Kidney capillary endothelial cell (primary cell): Measurements from ENCODE around the gene GGN.
"Not testable (repeated sequence)": the region's sequence is repeated elsewhere in the genome, so short reads cannot be mapped to it uniquely, and the experiment has no call there.

Experiments used
- DNase-seq: peaks from one replicate; pipeline ENCODE4 v3.0.0-alpha.2; 2018; ENCODE audit warnings: low spot score

The GGN gene

GRCh38 chr19:38386971-38387549, 774 bp downstream of the GGN start:
- no peak for DNase-seq

DNA sequence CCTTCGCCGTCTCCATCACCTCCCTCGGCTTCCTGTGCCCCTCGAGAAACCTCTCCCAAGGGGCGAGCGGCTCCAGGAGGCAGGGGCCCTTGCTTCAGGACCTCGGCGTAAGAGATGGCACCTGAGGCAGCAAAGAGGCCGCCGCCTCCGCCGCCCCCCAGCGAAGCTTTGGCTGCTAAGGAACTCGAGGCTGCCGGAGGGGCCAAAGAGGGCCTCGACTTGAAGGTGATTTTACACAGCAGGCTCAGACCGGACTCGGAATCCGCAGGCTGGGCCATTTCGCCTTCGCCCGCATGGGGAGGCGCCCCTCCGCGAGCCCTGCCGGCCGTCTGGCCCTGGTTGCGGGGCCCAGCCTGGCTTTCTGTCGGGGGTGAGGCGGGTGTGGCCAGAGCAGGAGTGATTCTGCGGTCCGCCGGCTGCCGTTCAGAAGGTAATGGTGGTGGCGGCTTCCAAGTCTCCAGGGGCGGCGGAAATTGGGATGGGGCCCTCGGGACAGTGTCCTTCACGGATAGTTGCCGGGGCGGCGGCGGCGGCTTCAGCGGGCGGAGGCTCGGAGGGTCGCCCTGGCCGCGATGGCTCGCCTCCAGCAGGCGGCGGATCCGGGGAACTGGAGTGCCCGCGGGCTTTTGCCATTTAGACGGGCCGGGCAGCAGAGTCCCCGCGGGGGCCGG, 1.4 kb downstream of the GGN start:
- DNase-seq: no peak

GRCh38 chr19:38385804-38386257, 2.0 kb downstream of the GGN start:
- DNase-seq: no peak

GRCh38 chr19:38385057-38385803, 2.6 kb downstream of the GGN start:
- DNase-seq: no peak

GRCh38 chr19:38384209-38385027, 3.4 kb downstream of the GGN start:
- no peak for DNase-seq

GRCh38 chr19:38383743-38384142, 4.1 kb downstream of the GGN start:
- no peak for DNase-seq

GRCh38 chr19:38383184-38383583, 4.7 kb downstream of the GGN start:
- DNase-seq: no peak

DNA sequence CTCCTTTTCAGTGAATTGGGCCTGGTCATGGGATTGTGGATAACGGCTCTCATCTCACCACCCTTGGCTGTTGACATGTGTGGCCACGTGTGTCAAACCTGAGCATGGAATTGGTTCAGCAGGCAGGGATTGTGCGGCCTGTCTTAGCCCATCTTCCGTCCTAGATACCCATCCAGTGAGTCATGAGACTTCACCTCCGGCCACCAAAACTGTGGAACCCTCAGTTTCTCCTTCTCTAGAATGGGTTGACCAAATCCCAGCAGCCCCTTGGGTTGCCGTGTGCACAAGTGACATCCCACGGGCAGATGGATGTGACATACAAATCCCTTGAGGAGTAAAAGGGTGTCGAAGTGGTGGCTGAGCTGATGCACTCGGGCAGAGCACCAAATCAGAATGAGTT, 6.7 kb downstream of the GGN start:
- DNase-seq: no peak

- no peak for DNase-seq
Observed at GRCh38 chr19:38378866-38379265, 9.0 kb downstream of the GGN start.

DNA sequence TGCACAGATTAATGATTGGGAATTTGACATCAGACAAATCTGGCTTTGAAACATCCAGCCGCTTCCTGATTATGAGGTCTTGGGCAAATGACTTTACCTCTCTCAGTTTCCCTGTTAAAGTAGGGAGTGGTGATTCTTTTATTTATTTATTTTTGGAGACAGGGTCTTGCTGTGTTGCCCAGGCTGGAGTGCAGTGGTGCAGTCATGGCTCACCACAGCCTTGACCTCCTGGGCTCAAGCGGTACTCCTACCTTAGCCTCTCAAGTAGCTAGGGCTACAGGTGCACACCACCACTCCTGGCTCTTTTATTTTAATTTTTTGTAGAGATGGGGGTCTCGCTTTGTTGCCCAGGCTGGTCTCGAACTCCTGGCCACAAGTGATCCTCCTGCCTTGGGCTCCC, 10.8 kb downstream of the GGN start:
- DNase-seq: no peak

- no peak for DNase-seq
Observed at GRCh38 chr19:38376576-38376975, 11.3 kb downstream of the GGN start.

DNA sequence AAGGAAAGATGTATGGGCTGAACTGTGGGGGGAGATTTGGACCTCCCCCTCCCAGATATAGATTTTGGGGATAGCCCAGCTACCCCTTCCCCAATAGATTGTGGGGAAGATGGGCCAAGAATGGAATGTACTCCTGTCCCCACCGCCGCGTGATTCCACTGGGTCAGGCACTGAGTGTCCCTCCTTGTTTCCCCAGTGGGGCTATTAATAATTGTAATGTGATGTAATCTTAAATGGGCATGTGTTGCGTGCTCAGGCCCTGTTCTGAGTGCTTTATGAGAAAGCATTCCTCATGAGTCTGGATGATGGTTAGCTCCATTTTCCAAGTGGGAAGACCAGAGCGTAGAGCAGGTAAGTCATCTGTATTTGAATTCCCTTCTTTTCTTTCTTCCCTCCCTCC, 12.1 kb downstream of the GGN start:
- DNase-seq: no peak

DNA sequence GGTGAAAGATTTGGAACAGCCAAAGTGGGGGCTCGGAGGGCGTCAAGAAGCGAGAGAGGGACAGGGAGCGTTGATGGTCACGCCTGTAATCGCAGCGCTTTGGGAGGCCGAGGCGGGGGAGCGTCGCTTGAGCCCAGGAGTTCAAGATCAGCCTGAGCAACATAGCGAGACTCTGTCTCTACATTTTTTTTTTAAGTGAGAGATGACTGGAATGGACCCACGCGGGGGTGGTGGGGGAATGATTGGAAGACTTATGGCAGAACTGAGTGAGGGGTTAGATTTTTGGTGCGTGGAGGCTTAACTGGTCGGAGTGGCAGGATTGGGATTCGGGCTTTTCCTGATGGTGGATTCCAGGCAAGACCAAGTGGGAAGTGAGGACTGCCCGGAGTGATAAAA, 12.7 kb downstream of the GGN start:
- DNase-seq: no peak

GRCh38 chr19:38374332-38375097, 13.3 kb downstream of the GGN start, which contains the start of gene PSMD8:
PSMD8 (plus strand) TSS chr19:38374571; CDS start chr19:38374602, 31 bp downstream.
- peak; percentile 99 for DNase-seq

GRCh38 chr19:38373907-38374331, 13.9 kb downstream of the GGN start:
- DNase-seq: no peak

DNA sequence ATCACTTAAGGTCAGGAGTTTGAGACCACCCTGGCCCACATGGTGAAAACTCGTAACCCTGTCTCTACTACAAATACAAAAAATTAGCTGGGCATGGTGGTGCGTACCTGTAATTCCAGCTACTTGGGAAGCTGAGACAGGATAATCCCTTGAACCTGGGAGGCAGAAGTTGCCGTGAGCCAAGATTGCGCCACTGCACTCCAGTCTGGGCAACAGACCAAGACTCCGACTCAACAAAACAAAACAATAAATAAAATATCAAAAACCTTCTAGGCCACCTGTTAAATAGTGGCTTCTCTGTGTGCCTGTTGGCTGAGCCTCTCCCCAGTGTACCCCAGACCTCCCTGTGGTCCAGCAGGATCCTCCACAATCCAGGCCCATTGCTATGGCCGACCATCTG, 16.8 kb downstream of the GGN start:
- no peak for DNase-seq

GRCh38 chr19:38370299-38370698, 17.5 kb downstream of the GGN start:
- no peak for DNase-seq

GRCh38 chr19:38369584-38369983, 18.2 kb downstream of the GGN start:
- no peak for DNase-seq

GRCh38 chr19:38367041-38367440, 20.8 kb downstream of the GGN start:
- DNase-seq: no peak

DNA sequence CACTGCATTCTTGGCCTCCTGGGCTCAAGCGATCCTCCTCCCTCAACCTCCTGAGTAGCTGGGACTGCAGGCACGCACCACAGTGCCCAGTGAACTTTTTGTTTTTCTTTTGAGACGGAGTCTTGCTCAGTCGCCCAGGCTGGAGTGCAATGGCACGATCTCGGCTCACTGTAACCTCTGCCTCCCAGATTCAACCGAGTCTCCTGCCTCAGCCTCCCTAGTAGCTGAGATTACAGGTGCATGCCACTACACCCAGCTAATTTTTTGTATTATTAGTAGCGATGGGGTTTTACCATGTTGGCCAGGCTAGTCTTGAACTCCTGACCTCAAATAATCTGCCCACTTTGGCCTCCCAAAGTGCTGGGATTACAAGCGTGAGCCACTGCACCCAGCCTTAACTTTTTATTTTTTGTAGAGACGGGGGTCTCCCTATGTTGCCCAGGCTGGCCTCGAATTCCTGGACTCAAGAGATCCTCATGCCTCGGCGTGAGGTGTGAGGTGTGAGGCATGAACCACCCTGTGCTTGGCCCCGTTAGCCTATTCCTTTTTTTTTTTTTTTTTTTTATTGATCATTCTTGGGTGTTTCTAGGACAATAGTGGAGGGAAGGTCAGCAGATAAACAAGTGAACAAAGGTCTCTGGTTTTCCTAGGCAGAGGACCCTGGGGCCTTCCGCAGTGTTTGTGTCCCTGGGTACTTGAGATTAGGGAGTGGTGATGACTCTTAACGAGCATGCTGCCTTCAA, 24.7 kb downstream of the GGN start:
- DNase-seq: not testable (repeated sequence)
